Measurements from ENCODE around the gene IFNK. TPM values are rescaled to one million over a fixed set of nuclear protein-coding genes. Genes with fewer than 3 reads are reported as not detected.
A peak's percentile ranks its signal among the peaks of the same experiment; 100 is the strongest.

IFNK gene
- total RNA-seq, 4 donors from 2014 or later, result not detected

DNA sequence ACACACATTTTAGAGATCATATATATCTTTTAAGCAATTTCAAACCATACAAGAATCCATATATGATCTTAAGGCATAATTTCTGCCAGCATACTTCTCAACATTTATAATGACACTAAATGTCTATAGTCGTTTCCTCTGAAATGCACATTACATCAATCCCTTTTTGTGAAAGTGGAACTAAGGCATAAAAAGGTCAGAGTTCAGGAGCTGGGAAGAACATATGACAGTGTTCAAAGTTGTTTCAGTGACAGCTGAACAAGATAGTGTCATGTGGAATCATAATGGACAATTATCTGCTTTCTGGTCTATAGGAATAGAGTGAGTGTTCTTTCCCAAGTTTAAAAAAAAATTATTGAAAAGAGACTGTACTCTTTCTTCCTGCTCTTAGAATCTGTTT, 8.0 kb downstream of the IFNK start:
- Histone ChIP-seq H3K9me3 (no peaks in the 10 kb centered on the region), H3K4me3 (no peak overlapping the region), H3K27me3 (no peaks in the 10 kb centered on the region), H3K27ac (no peak overlapping the region), H3K4me1 (no peaks in the 10 kb centered on the region), H3K36me3 (no peaks in the 10 kb centered on the region)
- no peak for TF ChIP-seq POLR2A (IDR thresholded peaks at IDR 0.05)
- TF ChIP-seq, protein P1, sequence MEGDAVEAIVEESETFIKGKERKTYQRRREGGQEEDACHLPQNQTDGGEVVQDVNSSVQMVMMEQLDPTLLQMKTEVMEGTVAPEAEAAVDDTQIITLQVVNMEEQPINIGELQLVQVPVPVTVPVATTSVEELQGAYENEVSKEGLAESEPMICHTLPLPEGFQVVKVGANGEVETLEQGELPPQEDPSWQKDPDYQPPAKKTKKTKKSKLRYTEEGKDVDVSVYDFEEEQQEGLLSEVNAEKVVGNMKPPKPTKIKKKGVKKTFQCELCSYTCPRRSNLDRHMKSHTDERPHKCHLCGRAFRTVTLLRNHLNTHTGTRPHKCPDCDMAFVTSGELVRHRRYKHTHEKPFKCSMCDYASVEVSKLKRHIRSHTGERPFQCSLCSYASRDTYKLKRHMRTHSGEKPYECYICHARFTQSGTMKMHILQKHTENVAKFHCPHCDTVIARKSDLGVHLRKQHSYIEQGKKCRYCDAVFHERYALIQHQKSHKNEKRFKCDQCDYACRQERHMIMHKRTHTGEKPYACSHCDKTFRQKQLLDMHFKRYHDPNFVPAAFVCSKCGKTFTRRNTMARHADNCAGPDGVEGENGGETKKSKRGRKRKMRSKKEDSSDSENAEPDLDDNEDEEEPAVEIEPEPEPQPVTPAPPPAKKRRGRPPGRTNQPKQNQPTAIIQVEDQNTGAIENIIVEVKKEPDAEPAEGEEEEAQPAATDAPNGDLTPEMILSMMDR (IDR thresholded peaks at IDR 0.05), result no peak
- DNase-seq, result no peak
- intact Hi-C loops (cut with DNase I; ENCODE audit: low total_unique reads), result loop anchor here (5.0 kb wide), 1 partner anchor 195 kb away; no protein-coding TSS in a partner anchor

DNA sequence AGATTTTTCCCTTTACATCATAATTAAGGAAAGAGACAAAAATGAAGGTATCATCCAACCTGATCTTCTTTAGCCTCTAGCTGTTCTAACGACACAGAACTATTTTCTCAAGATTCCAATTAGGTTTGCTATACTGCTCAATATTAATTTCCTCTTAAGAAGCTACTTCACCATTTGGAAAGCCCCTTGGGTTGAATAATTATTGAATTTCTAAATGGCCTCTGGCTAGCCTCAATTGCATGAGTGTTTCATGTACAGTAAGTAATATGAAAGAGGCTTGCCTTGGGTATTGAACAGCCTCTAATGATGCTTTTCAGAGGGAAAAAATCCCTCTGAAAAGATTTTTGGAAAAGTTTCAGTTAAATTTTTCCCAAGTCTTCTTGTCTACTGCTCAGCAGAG, 9.2 kb downstream of the IFNK start:
- Histone ChIP-seq H3K9me3 (no peaks in the 10 kb centered on the region), H3K4me1 (peaks cover 0 to 2% of the 10 kb centered on the region in 2 donors), H3K27ac (peak overlapping the region; percentile 81 to 93), H3K4me3 (no peak overlapping the region), H3K27me3 (no peaks in the 10 kb centered on the region), H3K36me3 (no peaks in the 10 kb centered on the region)
- no peak for DNase-seq
- no peak for TF ChIP-seq POLR2A (IDR thresholded peaks at IDR 0.05)
- TF ChIP-seq, protein P1 (IDR thresholded peaks at IDR 0.05), result no peak
- intact Hi-C loops (cut with DNase I; ENCODE audit: low total_unique reads), result loop anchor here (5.0 kb wide), 1 partner anchor 196 kb away; no protein-coding TSS in a partner anchor

DNA sequence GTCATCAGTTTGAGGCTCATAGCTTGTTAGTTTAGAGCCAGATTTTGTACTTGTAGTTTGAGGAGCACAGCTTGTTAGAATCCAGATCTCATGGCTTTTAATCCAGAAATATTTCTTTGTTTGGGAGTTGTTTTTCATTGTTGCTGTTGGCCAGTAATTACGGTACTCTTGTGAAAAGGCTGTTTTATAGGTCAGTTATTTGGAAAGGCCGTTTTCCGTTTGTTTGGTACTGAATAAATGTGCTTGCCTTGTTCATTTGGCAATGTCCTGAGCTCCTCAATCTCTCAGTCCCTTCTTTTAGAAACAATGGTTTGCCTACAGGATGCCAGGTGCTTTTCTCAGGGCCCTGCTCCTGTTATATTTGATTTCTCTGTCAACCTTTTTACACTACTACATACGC, 10.0 kb downstream of the IFNK start:
- Histone ChIP-seq H3K27ac (peak overlapping the region; percentile 81 to 93), H3K27me3 (no peaks in the 10 kb centered on the region), H3K9me3 (no peaks in the 10 kb centered on the region), H3K4me3 (peak overlapping the region in 1 of 2 donors; percentile 6), H3K36me3 (no peaks in the 10 kb centered on the region), H3K4me1 (peaks cover 7 to 8% of the 10 kb centered on the region in 2 donors)
- intact Hi-C loops (cut with DNase I; ENCODE audit: low total_unique reads), result loop anchor here (5.0 kb wide), 1 partner anchor 197 kb away; no protein-coding TSS in a partner anchor
- DNase-seq, result no peak
- no peak for TF ChIP-seq POLR2A (IDR thresholded peaks at IDR 0.05)
- TF ChIP-seq, protein P1 (IDR thresholded peaks at IDR 0.05), result no peak

DNA sequence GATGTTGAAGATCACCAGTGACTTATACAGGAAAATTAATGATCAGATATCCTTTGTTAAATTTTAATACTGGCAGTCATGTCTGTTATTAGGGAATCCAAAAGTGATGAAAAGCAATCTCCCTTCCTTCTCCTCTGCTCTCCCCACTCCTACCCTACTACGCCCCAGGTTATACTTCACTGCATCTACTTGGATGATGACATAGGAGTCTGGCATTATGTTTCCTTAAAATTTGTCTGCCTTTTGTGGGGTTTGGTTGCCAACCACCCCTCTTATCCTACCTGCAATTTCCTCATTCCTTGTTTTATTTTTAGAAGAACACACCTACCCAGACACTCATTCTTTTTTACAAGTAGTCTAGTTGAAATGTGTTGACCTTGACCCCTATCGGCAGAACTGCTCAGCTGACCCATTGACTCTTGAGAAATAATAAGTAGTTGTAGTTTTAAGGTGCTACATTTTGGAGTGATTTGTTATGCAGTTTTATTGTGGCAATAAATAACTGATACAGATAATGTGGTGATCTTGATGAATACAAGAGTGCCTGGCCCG, 10.6 kb downstream of the IFNK start:
- DNase-seq, result no peak
- Histone ChIP-seq H3K36me3 (no peaks in the 10 kb centered on the region), H3K27ac (peak overlapping the region; percentile 81 to 93), H3K4me3 (peak overlapping the region in 1 of 2 donors; percentile 6), H3K27me3 (no peaks in the 10 kb centered on the region), H3K9me3 (no peaks in the 10 kb centered on the region), H3K4me1 (peaks cover 7 to 14% of the 10 kb centered on the region in 2 donors)
- intact Hi-C loops (cut with DNase I; ENCODE audit: low total_unique reads), result loop anchor here (5.0 kb wide), 1 partner anchor 197 kb away; no protein-coding TSS in a partner anchor
- TF ChIP-seq, protein P1 (IDR thresholded peaks at IDR 0.05), result no peak
- no peak for TF ChIP-seq POLR2A (IDR thresholded peaks at IDR 0.05)

DNA sequence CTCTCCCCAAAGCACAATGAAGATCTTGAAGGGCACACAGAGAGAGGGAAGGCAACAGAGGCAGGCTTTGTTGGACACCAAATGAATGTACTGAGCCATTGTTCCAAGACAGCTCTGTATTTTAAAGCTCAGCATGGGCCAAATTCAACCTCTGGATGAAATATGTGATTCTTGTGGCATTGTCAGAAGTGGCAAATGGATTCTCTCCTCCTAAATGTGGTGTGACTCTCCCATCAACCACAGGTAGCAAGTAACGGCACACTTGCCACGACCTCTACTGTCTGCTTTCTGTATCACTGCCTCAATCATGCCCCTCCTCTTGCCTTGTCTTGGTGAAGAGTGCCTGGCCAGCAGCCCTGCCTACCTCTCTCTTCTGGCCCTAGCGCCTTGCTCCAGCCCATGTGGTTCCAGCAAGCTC, 11.6 kb downstream of the IFNK start:
- no peaks in the 10 kb centered on the region for H3K27me3 ChIP-seq
- intact Hi-C loops (cut with DNase I; ENCODE audit: low total_unique reads), result no loop called here
- no peaks in the 10 kb centered on the region for H3K36me3 ChIP-seq
- H3K4me3 ChIP-seq, result no peak overlapping the region
- no peaks in the 10 kb centered on the region for H3K9me3 ChIP-seq
- TF ChIP-seq, protein P1 (IDR thresholded peaks at IDR 0.05), result no peak
- no peak for TF ChIP-seq POLR2A (IDR thresholded peaks at IDR 0.05)
- no peak for DNase-seq
- peaks cover 12 to 18% of the 10 kb centered on the region in 2 donors for H3K4me1 ChIP-seq
- H3K27ac ChIP-seq, result peak overlapping the region; percentile 81 to 93

Data from uterus (tissue), 4 donors.